ENCODE measurements around the gene ING1.

DNA sequence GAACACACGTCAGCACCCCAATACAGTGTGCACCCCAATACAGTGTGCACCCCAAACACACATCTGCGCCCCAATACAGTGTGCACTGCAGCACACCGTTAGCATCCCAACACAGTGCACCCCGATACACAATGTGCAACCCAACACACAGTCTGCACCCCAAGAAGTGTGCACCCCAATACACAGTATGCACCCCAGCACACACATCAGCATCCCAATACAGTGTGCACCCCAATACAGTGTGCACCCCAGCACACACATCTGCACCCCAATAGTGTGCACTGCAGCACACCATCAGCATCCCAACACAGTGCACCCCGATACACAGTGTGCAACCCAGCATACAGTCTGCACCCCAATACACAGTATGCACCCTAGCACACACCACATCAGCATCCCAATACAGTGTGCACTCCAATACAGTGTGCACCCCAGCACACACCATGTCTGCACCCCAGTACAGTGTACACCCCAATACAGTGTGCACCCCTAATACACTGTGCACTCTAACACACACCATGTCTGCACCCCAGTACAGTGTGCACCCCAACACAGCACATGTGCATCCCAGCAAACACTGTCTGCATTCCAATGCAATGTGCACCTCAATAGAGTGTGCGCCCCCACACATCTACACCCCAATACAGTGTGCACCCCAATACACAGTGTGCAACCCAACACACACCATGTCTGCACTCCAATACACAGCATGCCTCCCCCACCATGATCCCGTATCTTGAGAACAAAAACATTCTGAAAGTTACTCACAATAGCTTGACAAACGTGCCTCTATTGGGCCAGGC is 6.7 kb upstream of the ING1 start:
- no peak for TF ChIP-seq POLR2A (IDR thresholded peaks at IDR 0.05)
- no peak for TF ChIP-seq CTCF (IDR thresholded peaks at IDR 0.05 in 8 of 11, conservative IDR thresholded peaks at IDR 0.05 in 3 of 11)
- TF ChIP-seq POLR2AphosphoS5 (IDR thresholded peaks at IDR 0.05) = no peak

Measured in spleen (tissue), 7 donors.